Activated CD8-positive, alpha-beta memory T cell treated with anti-CD3 and anti-CD28 coated beads for 4 hours (primary cell): ENCODE measurements around the gene FFAR4.
"Not testable (repeated sequence)": the region's sequence is repeated elsewhere in the genome, so short reads cannot be mapped to it uniquely, and the experiment has no call there.

ENCODE experiments used
- DNase-seq, 2 donors: peaks; one replicate each; pipeline ENCODE4 v3.0.0-alpha.2; 2020; ENCODE audit warnings: low read depth in 2 of 2

The FFAR4 gene

GRCh38 chr10:93566435-93567276, at the start of gene FFAR4:
Gene FFAR4 (plus strand): TSS chr10:93566665. CDS start chr10:93566721, 56 bp downstream.
- no peak for DNase-seq

GRCh38 chr10:93518531-93518930, 47.9 kb upstream of the FFAR4 start:
- DNase-seq = no peak

GRCh38 chr10:93535293-93535692, 31.2 kb upstream of the FFAR4 start:
- no peak for DNase-seq

GRCh38 chr10:93540871-93541270, 25.6 kb upstream of the FFAR4 start:
- not testable (repeated sequence) for DNase-seq

GRCh38 chr10:93541402-93542357, 24.8 kb upstream of the FFAR4 start:
- no peak for DNase-seq

GRCh38 chr10:93542358-93542791, 24.1 kb upstream of the FFAR4 start:
- DNase-seq = no peak

GRCh38 chr10:93546995-93547394, 19.5 kb upstream of the FFAR4 start:
- not testable (repeated sequence) for DNase-seq

- DNase-seq = no peak
These were observed 18.9 kb upstream of the FFAR4 start for GRCh38 chr10:93547522-93547921.

GRCh38 chr10:93548376-93549071, 17.9 kb upstream of the FFAR4 start:
- no peak for DNase-seq

- DNase-seq = no peak
These were observed 15.9 kb upstream of the FFAR4 start for GRCh38 chr10:93550606-93551005.

GRCh38 chr10:93552780-93553179, 13.7 kb upstream of the FFAR4 start:
- no peak for DNase-seq

GRCh38 chr10:93553482-93554315, 12.8 kb upstream of the FFAR4 start:
- DNase-seq = no peak

- DNase-seq = no peak
These were observed 12.2 kb upstream of the FFAR4 start for GRCh38 chr10:93554316-93554663.

GRCh38 chr10:93554760-93555432, 11.6 kb upstream of the FFAR4 start:
- DNase-seq = no peak

GRCh38 chr10:93559490-93559889, 7.0 kb upstream of the FFAR4 start:
- no peak for DNase-seq

GRCh38 chr10:93560541-93560940, 5.9 kb upstream of the FFAR4 start:
- DNase-seq = no peak

- DNase-seq = no peak
These were observed 1.0 kb upstream of the FFAR4 start for GRCh38 chr10:93565446-93565845.

GRCh38 chr10:93567277-93568104, 1.0 kb downstream of the FFAR4 start:
- no peak for DNase-seq

- no peak for DNase-seq
These were observed 1.6 kb downstream of the FFAR4 start for GRCh38 chr10:93568105-93568390.

- DNase-seq = no peak
These were observed 3.9 kb downstream of the FFAR4 start for GRCh38 chr10:93570383-93570782.
